H1 (cell line): ENCODE measurements around the gene SH2D5. TPM values are rescaled to one million over a fixed set of nuclear protein-coding genes. Genes with fewer than 3 reads are reported as not detected.

Experiments used
- BACH1 ChIP-seq: IDR thresholded peaks from 2 replicates; pipeline ENCODE4 v1.6.1; 2012; ENCODE audit warnings: low read length, improper control_type of control experiment
- CBX8 ChIP-seq: fragments of 300-800, 300-1000 bp; sonication (generic); IDR thresholded peaks from 2 replicates; pipeline ENCODE4 v1.7.1; 2016; ENCODE audit warnings: low read depth, low read length, borderline replicate concordance
- CEBPB ChIP-seq: IDR thresholded peaks from 2 replicates; pipeline ENCODE4 v1.6.1; 2012; ENCODE audit warnings: low read depth, low read length
- CHD7 ChIP-seq: fragments of 300-600 bp; sonication (generic); IDR thresholded peaks from 2 replicates; pipeline ENCODE4 v1.7.1; 2012; ENCODE audit warnings: low read length, moderate library complexity, mild to moderate bottlenecking, inconsistent platforms; ENCODE audit not compliant: insufficient replicate concordance
- EGR1 ChIP-seq: IDR thresholded peaks from 2 replicates; pipeline ENCODE4 v1.6.1; 2011; ENCODE audit warnings: low read depth, low read length, borderline replicate concordance
- FOSL1 ChIP-seq: IDR thresholded peaks from 2 replicates; pipeline ENCODE4 v1.6.1; 2011; ENCODE audit warnings: mild to moderate bottlenecking, low read depth, low read length, moderate library complexity; ENCODE audit not compliant: insufficient read depth
- JUN ChIP-seq: IDR thresholded peaks from 2 replicates; pipeline ENCODE4 v1.6.1; 2011; ENCODE audit warnings: low read depth, mild to moderate bottlenecking, improper control_type of control experiment, low read length
- NRF1 ChIP-seq: IDR thresholded peaks from 2 replicates; pipeline ENCODE4 v1.6.1; 2011; ENCODE audit warnings: mild to moderate bottlenecking, low read depth, low read length, improper control_type of control experiment
- POU5F1 ChIP-seq: IDR thresholded peaks from 2 replicates; pipeline ENCODE4 v1.6.1; 2011; ENCODE audit warnings: low read depth, mild to moderate bottlenecking, low read length, moderate library complexity
- RXRA ChIP-seq: IDR thresholded peaks from 2 replicates; pipeline ENCODE4 v1.6.1; 2011; ENCODE audit warnings: low read depth, mild to moderate bottlenecking, low read length, moderate library complexity; ENCODE audit not compliant: insufficient read depth
- TAF1 ChIP-seq: IDR thresholded peaks from 2 replicates; pipeline ENCODE4 v1.6.1; 2011; ENCODE audit warnings: mild to moderate bottlenecking, low read depth, low read length
- TBP ChIP-seq: IDR thresholded peaks from 2 replicates; pipeline ENCODE4 v1.6.1; 2011; ENCODE audit warnings: low read depth, low read length, improper control_type of control experiment
- TEAD4 ChIP-seq: IDR thresholded peaks from 2 replicates; pipeline ENCODE4 v1.6.1; 2012; ENCODE audit warnings: low read depth, low read length, inconsistent platforms, mixed read lengths
- YY1 ChIP-seq: IDR thresholded peaks from 2 replicates; pipeline ENCODE4 v1.6.1; 2011; ENCODE audit warnings: low read depth, mild to moderate bottlenecking, low read length
- polyA plus RNA-seq, 7 experiments: library from polyadenylated mRNA; depleted of rRNA in 3 of 7; stranded (reverse) in 5 of 7; unstranded in 2 of 7; fragments of >200 nt in 5 of 7; fragments of 200-250 nt in 2 of 7; gene quantifications; 1 replicate in 5 of 7; 2 replicates in 1 of 7; 4 replicates in 1 of 7; pipeline versions ENCODE4 v1.2.1 to v1.2.3, GENCODE V29; 2011 to 2013; ENCODE audit warnings: missing spikeins in 2 of 7, mixed read lengths in 2 of 7
- total RNA-seq: library from RNA; stranded (reverse); fragmentation: NEBNext Ultra II Directional; extraction: Animal tissue kit (Norgen Biotek cat#: 25700); gene quantifications from 2 replicates; pipeline ENCODE4 v1.2.1, GENCODE V29; 2021

Gene SH2D5
- total and polyA plus RNA-seq, 2 of the 8 experiments (the other 6 are each of a cell fraction or from before 2014, with no cell fraction given) = 13.2 to 18.4 TPM

GRCh38 chr1:20695515-20695914 is 37.0 kb downstream of the SH2D5 start (continued):
- TF ChIP-seq CHD7 (no peak), POU5F1 (no peak), TEAD4 (no peak), FOSL1 (no peak), JUN (no peak), EGR1 (no peak), YY1 (no peak), TBP (no peak), RXRA (no peak), BACH1 (no peak), CEBPB (no peak), CBX8 (no peak), NRF1 (no peak), TAF1 (no peak)
